ENCODE measurements around the gene CACNA1D. TPM values are rescaled to one million over a fixed set of nuclear protein-coding genes. Genes with fewer than 3 reads are reported as not detected.

Gene CACNA1D
- total RNA-seq, 2 experiments from 2014 or later = not detected

DNA sequence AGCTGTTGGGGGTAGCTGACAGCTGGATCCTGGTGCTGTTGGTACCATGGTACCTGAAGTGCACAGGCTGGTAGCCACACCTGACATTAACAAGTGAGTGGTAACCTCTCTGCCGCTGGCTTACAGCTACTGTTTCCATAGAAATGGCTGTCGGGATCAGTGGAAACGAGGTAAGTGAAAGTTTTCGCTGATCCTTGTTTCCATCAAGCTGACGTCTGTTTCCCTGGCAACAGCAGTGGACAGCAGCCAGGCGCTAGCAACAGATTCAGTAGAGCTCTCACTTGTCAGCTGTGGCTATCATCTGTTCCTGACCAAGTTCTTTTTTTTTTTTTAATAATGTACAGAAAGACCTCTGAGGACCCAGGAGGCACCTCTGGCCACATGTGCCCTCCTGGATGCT is 185.6 kb downstream of the CACNA1D start:
- CTCF ChIA-PET = interaction anchor here (0.7 to 1.1 kb wide), 2 partner anchors 11 to 32 kb away, joined by 4 to 6 read pairs; no protein-coding TSS in a partner anchor
- no peaks in the 10 kb centered on the region for H3K4me1 Mint-ChIP-seq (ENCODE audit: low read depth)
- peaks cover 25% of the 10 kb centered on the region for H3K27me3 Mint-ChIP-seq (ENCODE audit: low read depth)
- no peaks in the 10 kb centered on the region for H3K36me3 Mint-ChIP-seq (ENCODE audit: low read depth)
- H3K9me3 Mint-ChIP-seq = no peaks in the 10 kb centered on the region
- no peak for DNase-seq
- H3K4me3 Mint-ChIP-seq = no peak overlapping the region
- intact Hi-C loops (cut with micrococcal nuclease) = no loop called here
- H3K27ac Mint-ChIP-seq = no peak overlapping the region

DNA sequence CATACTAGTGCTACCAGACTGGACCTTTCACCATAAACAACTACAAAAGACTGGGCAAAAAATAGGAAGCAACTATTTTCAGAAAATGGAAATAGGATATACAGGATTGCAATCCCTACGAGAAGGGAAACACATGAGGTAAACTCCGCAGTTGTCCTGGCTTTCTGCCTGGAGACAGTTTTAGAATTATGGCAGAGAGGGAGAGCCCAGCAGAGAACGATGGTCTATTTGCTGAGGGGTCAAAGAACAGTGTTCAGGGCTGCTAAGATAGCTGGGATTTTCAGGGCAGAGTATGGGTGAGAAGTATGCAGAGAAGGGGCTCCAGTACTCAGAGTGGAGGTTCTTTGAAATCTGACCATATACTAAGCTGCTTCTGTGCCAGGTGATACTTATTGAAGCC is 188.4 kb downstream of the CACNA1D start:
- Mint-ChIP-seq H3K9me3 (no peaks in the 10 kb centered on the region), H3K36me3 (ENCODE audit: low read depth) (no peaks in the 10 kb centered on the region), H3K4me1 (ENCODE audit: low read depth) (no peaks in the 10 kb centered on the region), H3K4me3 (no peak overlapping the region), H3K27me3 (ENCODE audit: low read depth) (peaks cover 22% of the 10 kb centered on the region), H3K27ac (no peak overlapping the region)
- DNase-seq = no peak
- CTCF ChIA-PET = interaction anchor here (0.7 kb wide), 1 partner anchor 460 kb away, joined by 5 read pairs; no protein-coding TSS in a partner anchor
- intact Hi-C loops (cut with micrococcal nuclease) = no loop called here

DNA sequence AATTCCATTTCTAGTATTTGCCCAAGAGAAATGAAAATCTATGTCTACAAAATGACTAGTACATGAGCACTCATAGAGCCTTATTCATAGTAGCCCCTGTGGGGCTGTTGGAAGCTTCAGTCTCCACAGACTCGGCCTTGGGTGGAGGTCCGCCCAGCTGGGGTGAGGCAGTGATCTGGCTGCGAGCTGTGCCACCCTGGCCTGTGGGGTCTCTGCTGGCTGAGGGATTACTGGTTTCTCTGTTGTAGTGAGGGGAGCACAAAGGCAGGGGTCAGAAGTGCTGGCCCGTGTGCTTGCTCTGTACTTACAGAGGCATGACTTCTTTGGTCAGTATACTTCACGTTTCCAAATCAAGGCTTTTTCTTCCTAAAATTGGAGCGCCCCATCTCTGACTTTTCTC is 193.7 kb downstream of the CACNA1D start:
- Mint-ChIP-seq H3K27ac (no peak overlapping the region), H3K27me3 (ENCODE audit: low read depth) (peaks cover 5% of the 10 kb centered on the region), H3K36me3 (ENCODE audit: low read depth) (no peaks in the 10 kb centered on the region), H3K4me1 (ENCODE audit: low read depth) (no peaks in the 10 kb centered on the region), H3K9me3 (no peaks in the 10 kb centered on the region), H3K4me3 (no peak overlapping the region)
- intact Hi-C loops (cut with micrococcal nuclease) = no loop called here
- no peak for DNase-seq
- CTCF ChIA-PET = no interaction called here

DNA sequence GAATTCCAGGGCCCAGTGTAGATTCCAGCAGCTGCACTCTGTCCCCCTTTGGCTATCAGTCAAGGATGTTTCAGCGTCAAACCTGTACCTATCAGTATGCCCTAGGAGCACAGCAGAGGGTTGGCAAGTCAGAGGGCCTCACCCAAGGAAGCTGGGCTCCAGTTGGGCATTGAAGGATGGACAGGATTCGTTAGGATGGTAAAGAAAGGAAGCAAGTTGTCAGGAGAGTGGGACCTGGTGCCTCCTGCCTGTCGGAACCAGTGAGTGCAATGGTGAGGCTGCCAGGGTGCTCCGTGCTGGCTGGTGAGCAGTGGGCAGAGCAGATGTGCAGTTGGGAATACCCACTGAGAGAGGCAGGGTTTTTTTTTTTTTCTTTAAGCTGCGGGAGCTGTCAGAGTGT is 194.6 kb downstream of the CACNA1D start:
- no peaks in the 10 kb centered on the region for H3K36me3 Mint-ChIP-seq (ENCODE audit: low read depth)
- no peaks in the 10 kb centered on the region for H3K9me3 Mint-ChIP-seq
- no peak overlapping the region for H3K4me3 Mint-ChIP-seq
- H3K4me1 Mint-ChIP-seq (ENCODE audit: low read depth) = no peaks in the 10 kb centered on the region
- H3K27ac Mint-ChIP-seq = peak overlapping the region; percentile 31
- intact Hi-C loops (cut with micrococcal nuclease) = no loop called here
- no peak for DNase-seq
- CTCF ChIA-PET = no interaction called here
- peaks cover 2% of the 10 kb centered on the region for H3K27me3 Mint-ChIP-seq (ENCODE audit: low read depth)

DNA sequence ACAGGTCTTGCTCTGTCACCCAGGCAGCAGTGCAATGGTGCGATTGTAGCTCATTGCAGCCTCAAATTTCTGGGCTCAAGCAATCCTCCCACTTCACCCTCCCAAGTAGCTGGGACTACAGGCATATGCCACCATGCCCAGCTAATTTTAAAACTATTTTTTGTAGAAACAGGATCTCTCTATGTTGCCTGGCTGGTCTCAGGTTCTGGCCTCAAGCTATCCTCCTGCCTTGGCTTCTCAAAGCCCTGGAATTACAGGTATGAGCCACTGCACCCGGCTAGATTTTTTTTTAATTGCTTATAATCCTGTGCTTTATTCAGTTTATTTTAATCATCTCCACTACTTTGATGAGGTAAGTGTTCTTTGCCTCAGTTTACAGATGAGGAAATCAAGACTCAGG is 195.3 kb downstream of the CACNA1D start:
- CTCF ChIA-PET = interaction anchor here (0.7 kb wide), 2 partner anchors 14 to 18 kb away, joined by 3 to 5 read pairs; no protein-coding TSS in a partner anchor
- H3K27me3 Mint-ChIP-seq (ENCODE audit: low read depth) = peaks cover 3% of the 10 kb centered on the region
- DNase-seq = no peak
- H3K9me3 Mint-ChIP-seq = no peaks in the 10 kb centered on the region
- no peaks in the 10 kb centered on the region for H3K4me1 Mint-ChIP-seq (ENCODE audit: low read depth)
- no peaks in the 10 kb centered on the region for H3K36me3 Mint-ChIP-seq (ENCODE audit: low read depth)
- H3K27ac Mint-ChIP-seq = no peak overlapping the region
- no peak overlapping the region for H3K4me3 Mint-ChIP-seq
- intact Hi-C loops (cut with micrococcal nuclease) = no loop called here

DNA sequence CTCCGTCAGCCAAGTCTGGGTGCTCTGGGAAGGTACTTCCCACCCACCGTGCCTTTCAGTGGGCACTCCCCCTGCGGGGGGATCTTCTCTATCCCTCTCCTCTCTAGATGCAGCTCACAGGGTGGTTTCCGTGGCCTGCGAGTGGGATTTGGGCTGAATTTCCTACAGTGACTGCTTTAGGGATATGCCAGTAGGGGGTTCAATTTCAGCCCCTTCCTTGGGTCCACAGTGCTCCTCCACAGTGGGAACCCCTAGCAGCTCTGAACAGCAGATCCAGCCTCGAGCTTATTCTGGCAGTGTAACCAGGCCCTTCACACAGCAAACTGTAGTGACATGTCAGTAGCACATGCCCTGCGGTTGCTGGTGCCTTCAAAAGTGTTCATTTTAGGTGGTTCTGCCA is 196.1 kb downstream of the CACNA1D start:
- intact Hi-C loops (cut with micrococcal nuclease) = no loop called here
- Mint-ChIP-seq H3K27me3 (ENCODE audit: low read depth) (peaks cover 2% of the 10 kb centered on the region), H3K4me3 (no peak overlapping the region), H3K27ac (no peak overlapping the region), H3K9me3 (no peaks in the 10 kb centered on the region), H3K4me1 (ENCODE audit: low read depth) (no peaks in the 10 kb centered on the region), H3K36me3 (ENCODE audit: low read depth) (no peaks in the 10 kb centered on the region)
- CTCF ChIA-PET = no interaction called here
- DNase-seq = no peak

DNA sequence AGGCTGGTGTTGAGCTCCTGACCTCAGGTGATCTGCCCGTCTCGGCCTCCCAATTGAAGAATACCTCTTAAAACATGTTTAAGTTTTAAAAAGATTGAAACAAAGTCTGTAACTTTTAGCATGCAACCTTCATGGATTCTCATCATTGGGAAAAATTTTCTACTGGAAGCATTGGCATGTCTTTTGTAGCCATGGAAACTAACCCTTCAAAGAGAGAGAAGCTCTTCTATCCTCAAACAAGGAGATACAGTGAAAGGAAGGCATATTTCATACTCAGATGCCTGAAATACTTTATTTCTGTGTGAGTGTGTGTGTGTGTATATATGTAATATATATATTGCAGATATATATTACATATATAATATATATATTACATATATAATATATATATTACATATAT is 196.9 kb downstream of the CACNA1D start:
- CTCF ChIA-PET = no interaction called here
- Mint-ChIP-seq H3K27me3 (ENCODE audit: low read depth) (peaks cover 2% of the 10 kb centered on the region), H3K9me3 (no peaks in the 10 kb centered on the region), H3K27ac (no peak overlapping the region), H3K4me3 (no peak overlapping the region), H3K4me1 (ENCODE audit: low read depth) (no peaks in the 10 kb centered on the region), H3K36me3 (ENCODE audit: low read depth) (no peaks in the 10 kb centered on the region)
- intact Hi-C loops (cut with micrococcal nuclease) = no loop called here
- DNase-seq = no peak

DNA sequence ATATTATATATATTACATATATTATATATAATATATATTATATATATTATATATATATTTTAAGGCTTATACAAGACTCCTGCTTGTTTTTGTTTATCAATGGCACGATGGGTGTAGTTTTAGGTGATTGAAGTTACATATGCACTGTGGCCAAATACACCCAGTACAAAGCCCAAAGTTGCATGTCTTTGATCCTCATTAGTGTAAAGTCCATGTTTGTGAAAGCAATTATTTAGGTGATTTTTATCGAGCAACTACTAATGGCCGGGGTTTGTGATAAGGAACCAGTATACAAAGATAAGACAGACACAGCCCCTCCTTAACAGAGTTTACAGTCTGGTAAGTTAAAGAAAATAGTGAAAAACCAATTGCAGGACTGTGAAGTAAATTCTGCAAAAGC is 197.5 kb downstream of the CACNA1D start:
- CTCF ChIA-PET = no interaction called here
- no peak for DNase-seq
- Mint-ChIP-seq H3K4me3 (no peak overlapping the region), H3K9me3 (no peaks in the 10 kb centered on the region), H3K4me1 (ENCODE audit: low read depth) (no peaks in the 10 kb centered on the region), H3K27me3 (ENCODE audit: low read depth) (peaks cover 2% of the 10 kb centered on the region), H3K36me3 (ENCODE audit: low read depth) (no peaks in the 10 kb centered on the region), H3K27ac (no peak overlapping the region)
- intact Hi-C loops (cut with micrococcal nuclease) = no loop called here

DNA sequence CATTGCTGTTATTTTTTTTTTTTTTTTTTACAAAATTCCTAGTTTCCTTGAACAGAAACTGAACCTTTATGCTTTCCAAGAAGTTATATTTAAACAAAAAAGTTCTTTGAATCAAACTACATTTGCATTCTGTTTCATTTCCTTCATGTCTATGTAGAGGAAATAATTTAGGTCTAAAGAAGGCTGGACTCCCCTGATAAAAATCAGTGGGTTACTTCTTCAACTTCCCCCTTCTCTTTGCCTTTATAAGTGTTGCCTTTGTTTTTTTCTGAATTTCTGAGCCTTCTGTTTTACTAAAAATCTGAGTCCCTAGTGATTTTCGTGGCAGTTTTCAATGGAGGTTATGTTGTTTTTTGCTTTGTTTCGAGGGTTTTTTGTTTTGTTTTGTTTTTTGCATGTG is 199.0 kb downstream of the CACNA1D start:
- intact Hi-C loops (cut with micrococcal nuclease) = no loop called here
- Mint-ChIP-seq H3K9me3 (no peaks in the 10 kb centered on the region), H3K27me3 (ENCODE audit: low read depth) (peaks cover 2% of the 10 kb centered on the region), H3K4me3 (no peak overlapping the region), H3K4me1 (ENCODE audit: low read depth) (no peaks in the 10 kb centered on the region), H3K27ac (no peak overlapping the region), H3K36me3 (ENCODE audit: low read depth) (no peaks in the 10 kb centered on the region)
- DNase-seq = no peak
- CTCF ChIA-PET = interaction anchor here (0.6 to 0.7 kb wide), 2 partner anchors 12 to 59 kb away, joined by 3 read pairs; no protein-coding TSS in a partner anchor

DNA sequence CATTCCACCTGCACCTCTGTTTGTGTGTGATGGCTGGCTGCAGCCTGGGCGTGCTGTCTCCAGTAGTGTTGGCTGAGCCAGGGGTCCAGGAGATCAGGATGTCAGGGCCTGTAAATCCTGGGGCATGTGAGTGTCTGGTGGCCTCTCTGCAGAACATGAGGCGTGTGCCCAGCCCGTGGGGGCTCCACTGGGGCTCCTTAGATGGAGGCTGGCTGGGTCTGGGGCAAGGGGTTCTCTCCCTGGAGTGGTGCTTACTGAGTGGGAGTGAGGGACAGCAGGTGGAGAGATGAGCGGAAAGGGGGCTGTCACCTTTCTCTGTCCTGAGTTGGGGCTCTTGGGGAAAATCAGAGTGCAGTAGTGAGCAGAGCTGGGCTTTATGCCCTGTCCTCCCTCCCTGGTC is 199.6 kb downstream of the CACNA1D start:
- no peaks in the 10 kb centered on the region for H3K4me1 Mint-ChIP-seq (ENCODE audit: low read depth)
- no peak overlapping the region for H3K4me3 Mint-ChIP-seq
- no peak overlapping the region for H3K27ac Mint-ChIP-seq
- intact Hi-C loops (cut with micrococcal nuclease) = no loop called here
- H3K36me3 Mint-ChIP-seq (ENCODE audit: low read depth) = no peaks in the 10 kb centered on the region
- CTCF ChIA-PET = no interaction called here
- no peaks in the 10 kb centered on the region for H3K9me3 Mint-ChIP-seq
- H3K27me3 Mint-ChIP-seq (ENCODE audit: low read depth) = peaks cover 2% of the 10 kb centered on the region
- DNase-seq = no peak

DNA sequence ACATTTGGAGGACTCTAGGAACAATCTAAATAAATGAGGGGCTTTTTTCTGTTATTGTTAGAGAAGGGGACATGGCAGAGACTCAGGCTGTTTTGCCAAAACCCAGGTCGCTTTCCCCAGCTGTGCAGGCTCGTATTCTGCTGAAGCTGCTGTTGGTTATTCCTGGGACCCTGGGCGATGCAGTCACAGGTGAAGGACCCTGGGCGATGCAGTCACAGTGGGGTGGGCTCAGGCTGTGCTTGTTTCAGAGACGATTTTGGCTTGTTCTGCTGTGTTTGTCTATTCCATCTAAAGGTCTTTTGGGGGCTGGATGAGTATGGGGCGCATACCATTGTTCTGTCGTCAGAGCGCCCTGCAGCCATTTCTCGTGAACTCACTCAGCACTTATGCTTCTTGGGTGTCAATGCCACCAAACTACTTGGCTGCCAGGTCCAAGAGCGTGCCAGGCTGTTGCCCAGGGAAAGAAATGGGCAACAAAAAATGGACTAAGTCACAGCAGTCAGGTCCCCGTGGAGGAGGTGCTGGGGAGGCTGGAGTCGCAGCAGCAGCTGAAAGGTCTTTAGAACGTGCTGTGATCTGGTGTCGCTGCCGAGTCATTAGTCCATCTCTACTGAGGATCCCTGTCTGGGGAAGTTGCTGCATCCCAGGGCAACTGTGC is 200.4 kb downstream of the CACNA1D start:
- Mint-ChIP-seq H3K4me1 (ENCODE audit: low read depth) (no peaks in the 10 kb centered on the region), H3K9me3 (no peaks in the 10 kb centered on the region), H3K27ac (no peak overlapping the region), H3K27me3 (ENCODE audit: low read depth) (peaks cover 4% of the 10 kb centered on the region), H3K36me3 (ENCODE audit: low read depth) (no peaks in the 10 kb centered on the region), H3K4me3 (no peak overlapping the region)
- intact Hi-C loops (cut with micrococcal nuclease) = no loop called here
- CTCF ChIA-PET = no interaction called here
- DNase-seq = no peak

DNA sequence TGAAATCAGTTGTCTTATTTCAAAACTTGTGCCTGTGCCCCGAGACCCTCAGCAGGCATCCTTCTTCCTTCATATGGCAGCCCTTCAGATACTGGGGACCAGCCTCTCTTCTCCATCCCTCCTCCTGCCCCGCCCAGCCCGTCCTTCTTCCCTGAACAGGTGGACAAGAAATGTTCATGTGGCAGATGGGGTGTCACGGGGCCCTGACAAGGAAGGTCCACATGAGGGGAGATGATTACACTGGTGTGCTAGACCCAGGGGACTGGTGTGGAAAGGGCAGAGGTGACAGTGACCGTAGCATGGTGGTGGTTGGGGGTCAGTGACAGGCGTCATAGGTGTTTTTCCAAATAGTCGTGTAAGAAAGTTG is 200.9 kb downstream of the CACNA1D start:
- H3K36me3 Mint-ChIP-seq (ENCODE audit: low read depth) = no peaks in the 10 kb centered on the region
- CTCF ChIA-PET = no interaction called here
- intact Hi-C loops (cut with micrococcal nuclease) = no loop called here
- H3K27me3 Mint-ChIP-seq (ENCODE audit: low read depth) = peaks cover 4% of the 10 kb centered on the region
- DNase-seq = no peak
- H3K27ac Mint-ChIP-seq = no peak overlapping the region
- no peaks in the 10 kb centered on the region for H3K4me1 Mint-ChIP-seq (ENCODE audit: low read depth)
- no peaks in the 10 kb centered on the region for H3K9me3 Mint-ChIP-seq
- no peak overlapping the region for H3K4me3 Mint-ChIP-seq

DNA sequence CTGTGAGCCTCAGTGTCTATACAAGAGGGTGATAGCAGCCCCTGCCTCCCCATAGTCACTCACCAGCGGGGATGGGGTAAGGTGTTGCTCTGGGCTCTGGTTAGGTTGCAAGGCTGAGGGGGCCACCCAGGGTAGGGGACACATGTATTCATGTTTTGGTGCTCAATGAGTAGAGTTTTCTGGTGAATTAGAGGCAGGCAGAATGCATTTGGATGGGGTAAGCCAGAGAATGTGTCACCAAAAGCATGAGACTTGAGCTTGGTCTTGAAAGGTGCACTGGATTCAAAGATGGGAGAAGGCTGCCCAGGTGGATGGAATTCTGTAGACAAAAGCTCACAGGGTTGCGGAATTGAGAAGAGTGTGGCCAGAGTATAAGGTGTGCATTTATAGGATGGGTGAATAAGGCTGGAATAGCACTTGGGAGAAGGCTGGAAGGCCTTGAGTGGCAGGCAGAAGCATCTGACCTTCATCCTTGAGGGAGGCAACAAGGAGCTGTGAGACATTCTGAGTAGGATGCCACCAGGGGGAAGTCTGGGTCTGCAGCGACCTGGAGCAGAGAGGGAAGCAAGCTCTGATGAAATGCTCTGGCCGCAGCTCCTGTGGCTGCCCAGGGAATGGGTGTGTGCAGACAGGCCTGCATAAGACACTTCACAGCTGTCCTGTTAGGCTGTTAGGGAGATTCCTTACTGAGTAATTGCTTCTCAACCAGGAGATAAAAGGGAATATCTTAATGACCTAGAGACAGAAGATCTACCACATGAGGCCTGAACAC is 202.2 kb downstream of the CACNA1D start:
- no peak for DNase-seq
- Mint-ChIP-seq H3K27me3 (ENCODE audit: low read depth) (peaks cover 4% of the 10 kb centered on the region), H3K9me3 (no peaks in the 10 kb centered on the region), H3K4me3 (no peak overlapping the region), H3K36me3 (ENCODE audit: low read depth) (no peaks in the 10 kb centered on the region), H3K4me1 (ENCODE audit: low read depth) (no peaks in the 10 kb centered on the region), H3K27ac (no peak overlapping the region)
- intact Hi-C loops (cut with micrococcal nuclease) = no loop called here
- CTCF ChIA-PET = interaction anchor here (0.8 kb wide), 1 partner anchor 15 kb away, joined by 5 read pairs; no protein-coding TSS in a partner anchor
